GM10266 (cell line): ENCODE data around the gene C1QTNF9.
A peak's percentile ranks its signal among the peaks of the same experiment; 100 is the strongest.
"Not testable (repeated sequence)": the region's sequence is repeated elsewhere in the genome, so short reads cannot be mapped to it uniquely, and the experiment has no call there.

ENCODE experiments used
- DNase-seq: peaks from one replicate; pipeline ENCODE4 v3.0.0; 2012; ENCODE audit errors: extremely low spot score
- TF ChIP-seq, protein P1 (sequence below): IDR thresholded peaks from 2 replicates; pipeline ENCODE4 v1.5.1; 2012; ENCODE audit warnings: mild to moderate bottlenecking, low read depth; ENCODE audit not compliant: control insufficient read depth, insufficient read depth; ENCODE audit errors: missing control alignments

C1QTNF9 gene

DNA sequence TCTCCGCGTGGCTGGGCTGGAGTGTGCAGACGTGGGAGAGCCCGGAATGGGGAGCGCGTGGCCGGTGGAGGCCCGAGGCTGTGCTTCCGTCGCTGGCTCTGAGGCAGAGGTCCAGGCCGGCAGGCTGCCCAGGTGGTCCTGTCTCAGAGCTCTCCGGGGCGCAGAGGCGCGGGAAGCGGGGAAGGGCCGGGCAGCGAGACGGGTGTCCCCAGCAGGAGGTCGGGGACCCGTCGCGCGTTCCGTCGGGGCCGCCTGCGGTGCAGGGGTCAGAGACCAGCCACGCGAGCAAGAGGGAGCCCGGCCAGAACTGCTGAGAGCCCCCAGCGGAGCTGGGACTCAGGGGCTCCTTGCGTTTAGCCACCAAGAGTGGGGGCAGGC, 1.3 kb upstream of the C1QTNF9 start:
- DNase-seq, result no peak
- TF ChIP-seq, protein P1, sequence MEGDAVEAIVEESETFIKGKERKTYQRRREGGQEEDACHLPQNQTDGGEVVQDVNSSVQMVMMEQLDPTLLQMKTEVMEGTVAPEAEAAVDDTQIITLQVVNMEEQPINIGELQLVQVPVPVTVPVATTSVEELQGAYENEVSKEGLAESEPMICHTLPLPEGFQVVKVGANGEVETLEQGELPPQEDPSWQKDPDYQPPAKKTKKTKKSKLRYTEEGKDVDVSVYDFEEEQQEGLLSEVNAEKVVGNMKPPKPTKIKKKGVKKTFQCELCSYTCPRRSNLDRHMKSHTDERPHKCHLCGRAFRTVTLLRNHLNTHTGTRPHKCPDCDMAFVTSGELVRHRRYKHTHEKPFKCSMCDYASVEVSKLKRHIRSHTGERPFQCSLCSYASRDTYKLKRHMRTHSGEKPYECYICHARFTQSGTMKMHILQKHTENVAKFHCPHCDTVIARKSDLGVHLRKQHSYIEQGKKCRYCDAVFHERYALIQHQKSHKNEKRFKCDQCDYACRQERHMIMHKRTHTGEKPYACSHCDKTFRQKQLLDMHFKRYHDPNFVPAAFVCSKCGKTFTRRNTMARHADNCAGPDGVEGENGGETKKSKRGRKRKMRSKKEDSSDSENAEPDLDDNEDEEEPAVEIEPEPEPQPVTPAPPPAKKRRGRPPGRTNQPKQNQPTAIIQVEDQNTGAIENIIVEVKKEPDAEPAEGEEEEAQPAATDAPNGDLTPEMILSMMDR, result no peak

DNA sequence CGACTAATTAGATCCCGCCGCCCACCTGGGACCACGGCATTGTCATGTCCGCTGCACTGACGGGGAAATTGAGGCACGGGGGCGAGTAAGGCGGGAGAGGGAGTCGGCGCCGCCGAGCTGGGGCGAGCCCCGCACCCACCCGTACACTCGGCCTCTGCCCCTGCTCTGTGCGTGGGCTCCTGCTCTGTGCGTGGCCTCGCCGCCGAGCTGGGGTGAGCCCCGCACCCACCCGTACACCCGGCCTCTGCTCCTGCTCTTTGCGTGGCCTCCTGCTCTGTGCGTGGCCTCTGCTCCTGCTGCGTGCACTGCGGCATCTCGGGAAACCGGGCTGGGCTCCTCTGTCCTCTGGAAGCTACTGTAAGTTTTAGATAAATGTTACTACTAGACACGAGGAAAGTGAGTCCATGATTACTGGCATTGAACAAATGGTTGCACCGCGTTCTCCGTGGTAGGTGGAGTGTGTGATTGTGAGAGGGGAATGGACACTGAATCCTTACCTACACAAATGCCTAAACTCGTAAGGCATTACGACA, 826 bp upstream of the C1QTNF9 start:
- no peak for DNase-seq
- TF ChIP-seq, protein P1, result no peak

DNA sequence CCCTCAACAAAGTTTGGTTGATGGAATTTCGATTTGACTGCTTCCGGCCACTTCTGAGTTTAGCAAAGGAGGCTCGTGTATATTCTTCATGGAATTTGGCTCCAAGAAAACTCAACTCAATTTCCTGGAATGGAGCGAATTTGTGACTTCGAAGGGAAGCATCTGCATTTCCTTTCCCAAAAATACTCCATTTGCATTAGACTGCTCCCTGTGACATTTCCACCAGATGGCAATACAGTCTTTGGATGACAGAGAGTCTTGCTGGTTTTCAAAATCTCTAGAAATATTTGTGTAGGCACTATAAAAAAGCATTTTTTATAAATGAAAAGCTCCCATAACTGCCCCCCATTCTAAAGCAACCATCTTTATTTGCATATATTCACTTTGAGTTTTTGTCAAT, 4.1 kb downstream of the C1QTNF9 start:
- TF ChIP-seq, protein P1, result peak; percentile 2
- no peak for DNase-seq

DNA sequence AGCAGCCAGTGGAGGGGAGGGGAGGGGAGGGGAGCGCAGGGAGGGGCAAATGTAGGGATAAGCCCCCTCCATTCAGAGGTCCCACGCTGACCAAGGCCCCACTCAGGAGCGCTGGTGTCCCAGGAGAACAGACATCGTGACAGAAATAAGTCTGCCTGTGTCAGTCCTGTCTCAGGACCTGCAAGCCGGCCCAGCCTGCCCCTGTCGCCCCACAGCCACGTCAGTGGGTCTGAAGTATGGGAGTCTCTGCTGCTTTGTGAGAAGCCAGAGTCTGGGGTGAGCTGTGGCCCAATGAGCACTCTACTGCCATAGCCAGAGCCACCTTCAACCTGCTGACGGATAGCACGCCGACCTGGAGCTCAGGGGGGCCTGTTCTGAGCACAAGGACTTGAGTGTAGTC, 8.5 kb downstream of the C1QTNF9 start:
- DNase-seq, result not testable (repeated sequence)

DNA sequence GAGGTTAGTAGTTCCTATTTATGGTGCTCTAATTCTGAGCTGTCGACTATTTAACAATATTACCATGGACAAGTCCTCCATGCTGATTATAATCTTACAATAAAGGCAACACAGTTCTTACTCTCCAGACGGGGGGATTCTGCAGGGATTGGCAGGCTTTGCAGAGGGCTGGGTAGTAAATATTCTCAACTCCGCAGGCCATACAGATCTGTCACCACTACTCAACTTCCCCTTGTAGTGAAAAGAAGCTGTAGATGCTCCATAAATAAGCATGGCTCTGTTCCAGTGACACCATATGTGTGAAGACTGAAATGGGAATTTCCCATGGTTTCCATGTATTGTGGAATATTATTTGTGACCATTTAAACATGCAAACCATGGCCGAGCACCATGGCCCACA, 9.5 kb downstream of the C1QTNF9 start:
- not testable (repeated sequence) for DNase-seq

DNA sequence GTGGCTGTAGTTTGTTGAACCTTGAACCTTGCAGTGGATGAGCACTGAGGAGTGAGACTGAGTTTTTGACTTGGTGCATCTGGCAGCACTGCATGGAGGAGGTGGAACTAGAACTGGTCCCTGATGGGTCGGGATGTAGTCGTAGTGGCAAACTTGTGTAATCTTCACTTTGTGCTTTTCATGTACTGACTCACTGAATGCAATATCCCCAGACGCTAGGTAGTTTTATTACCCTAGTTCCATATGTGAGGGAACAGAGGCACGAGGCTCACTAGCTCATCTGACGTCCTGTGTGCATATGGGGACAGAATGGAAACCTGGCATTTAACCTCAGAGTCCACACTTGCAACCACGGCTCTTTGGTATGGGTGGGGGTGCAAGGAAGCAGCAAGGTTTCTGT, 10.3 kb downstream of the C1QTNF9 start:
- not testable (repeated sequence) for DNase-seq

DNA sequence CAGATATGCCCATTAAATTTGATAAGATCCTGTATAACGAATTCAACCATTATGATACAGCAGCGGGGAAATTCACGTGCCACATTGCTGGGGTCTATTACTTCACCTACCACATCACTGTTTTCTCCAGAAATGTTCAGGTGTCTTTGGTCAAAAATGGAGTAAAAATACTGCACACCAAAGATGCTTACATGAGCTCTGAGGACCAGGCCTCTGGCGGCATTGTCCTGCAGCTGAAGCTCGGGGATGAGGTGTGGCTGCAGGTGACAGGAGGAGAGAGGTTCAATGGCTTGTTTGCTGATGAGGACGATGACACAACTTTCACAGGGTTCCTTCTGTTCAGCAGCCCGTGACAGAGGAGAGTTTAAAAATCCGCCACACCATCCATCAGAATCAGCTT, 12.0 kb downstream of the C1QTNF9 start:
- DNase-seq, result not testable (repeated sequence)

DNA sequence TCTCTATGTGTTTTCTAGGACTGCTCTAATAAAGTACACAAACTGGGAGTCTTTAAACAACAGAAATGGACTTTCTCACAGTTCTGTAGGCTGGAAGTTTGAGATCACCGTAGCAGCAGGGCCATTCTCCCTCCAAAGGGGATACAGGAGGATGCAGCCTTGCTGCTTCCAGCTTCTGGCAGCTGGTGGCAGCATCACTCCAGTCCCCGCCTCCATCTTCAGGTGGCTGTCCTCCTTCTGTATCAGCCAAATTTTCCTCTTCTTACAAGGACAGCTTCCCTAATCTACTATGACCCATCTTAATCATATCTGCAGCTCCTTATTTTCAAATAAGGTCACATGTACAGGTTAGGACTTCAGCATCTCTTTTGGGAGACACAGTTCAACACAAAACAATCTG, 13.1 kb downstream of the C1QTNF9 start:
- not testable (repeated sequence) for DNase-seq

DNA sequence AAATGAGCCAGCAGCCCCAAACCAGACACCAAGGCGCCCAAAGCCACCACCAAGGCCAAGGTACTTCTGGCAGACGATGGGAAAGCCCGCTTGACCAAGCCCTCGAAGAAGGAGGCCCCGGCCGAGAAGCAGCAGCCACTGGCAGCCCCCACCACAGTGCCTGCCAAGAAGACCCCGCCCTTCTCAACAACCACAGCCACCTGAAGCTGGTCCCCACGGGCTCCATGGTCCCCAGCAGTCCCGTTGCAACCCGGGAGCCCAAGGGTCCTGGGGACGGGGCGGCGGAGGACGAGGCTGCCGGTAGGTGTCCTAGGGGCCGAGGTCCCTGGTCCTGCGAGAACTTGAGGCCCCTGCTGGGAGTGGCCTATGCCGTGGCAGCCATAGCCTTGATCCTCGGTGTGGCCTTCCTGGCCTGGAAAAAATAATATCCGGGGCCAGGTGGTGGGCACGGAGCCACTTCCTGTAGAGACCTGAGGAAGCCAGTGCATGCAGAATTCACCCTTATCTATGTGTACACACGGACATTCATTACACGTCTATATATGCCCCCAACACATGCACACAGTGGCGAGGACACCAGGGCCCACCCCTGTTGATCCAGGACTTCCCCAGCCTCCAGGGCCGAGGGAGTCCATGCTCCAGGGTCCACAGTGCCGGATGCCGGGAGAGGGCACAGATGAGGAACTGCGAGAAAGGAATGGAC, 13.8 kb downstream of the C1QTNF9 start:
- TF ChIP-seq, protein P1, result no peak
- DNase-seq, result no peak

More for the DNA sequence above, 13.1 kb downstream of the C1QTNF9 start:
- TF ChIP-seq, protein P1, result peak; percentile 15

DNA sequence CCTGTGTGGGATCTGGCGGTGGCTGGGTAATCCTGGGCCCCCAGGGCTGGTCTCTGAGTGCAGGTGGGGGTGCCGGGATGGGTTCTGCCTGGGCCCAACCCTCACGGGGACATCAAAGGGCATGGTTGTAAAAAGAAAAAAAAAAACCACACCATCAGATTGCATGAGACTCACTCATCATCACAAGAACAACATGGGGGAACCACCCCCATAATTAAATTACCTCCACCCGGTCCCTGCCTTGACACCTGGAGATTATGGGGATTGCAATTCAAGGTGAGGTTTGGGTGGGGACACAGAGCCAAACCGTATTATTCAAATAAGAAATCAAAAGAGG, 14.3 kb downstream of the C1QTNF9 start:
- TF ChIP-seq, protein P1, result no peak
- DNase-seq, result no peak

DNA sequence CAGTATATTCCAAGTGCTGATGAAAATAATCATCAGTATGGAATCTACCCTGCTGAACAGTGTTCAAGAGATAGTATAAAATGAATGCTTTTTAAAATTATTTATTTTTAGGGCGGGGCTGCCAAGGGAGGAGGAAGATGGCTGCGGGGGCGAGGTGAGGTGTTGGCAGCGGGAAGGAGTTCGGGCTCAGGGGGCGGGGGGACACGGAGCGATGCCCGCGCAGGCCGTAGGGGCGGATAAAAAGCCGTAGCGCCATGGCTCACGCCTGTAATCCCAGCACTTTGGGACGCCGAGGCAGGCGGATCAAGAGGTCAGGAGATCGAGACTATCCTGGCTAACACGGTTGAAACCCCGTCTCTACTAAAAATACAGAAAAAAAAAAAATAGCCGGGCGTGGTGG, 18.2 kb downstream of the C1QTNF9 start:
- DNase-seq, result not testable (repeated sequence)
